Transverse colon (tissue), 4 donors: ENCODE data around the gene RERE.

ENCODE experiments used
- POLR2A ChIP-seq: fragments of 450-650 bp; IDR thresholded peaks from one replicate; pipeline ENCODE4 v1.6.1; 2016; ENCODE audit warnings: antibody characterized with exemption, mild to moderate bottlenecking, moderate library complexity
- POLR2AphosphoS5 ChIP-seq, 3 donors: sonication (generic); formaldehyde crosslinking; IDR thresholded peaks; one replicate each; pipeline ENCODE4 v1.6.1; 2016; ENCODE audit warnings: antibody characterized with exemption in 3 of 3
- TF ChIP-seq, protein P1 (sequence below), 5 experiments: fragments of 200-600 bp in 3 of 5; fragments of 450-650 bp in 2 of 5; sonication (generic) in 3 of 5; IDR thresholded peaks; 1 replicate in 2 of 5; 2 replicates in 3 of 5; pipeline ENCODE4 v1.5.1; 2016 to 2017; ENCODE audit warnings: antibody characterized with exemption in 5 of 5, inconsistent platforms in 3 of 5, mild to moderate bottlenecking in 2 of 5, moderate library complexity in 1 of 5

DNA sequence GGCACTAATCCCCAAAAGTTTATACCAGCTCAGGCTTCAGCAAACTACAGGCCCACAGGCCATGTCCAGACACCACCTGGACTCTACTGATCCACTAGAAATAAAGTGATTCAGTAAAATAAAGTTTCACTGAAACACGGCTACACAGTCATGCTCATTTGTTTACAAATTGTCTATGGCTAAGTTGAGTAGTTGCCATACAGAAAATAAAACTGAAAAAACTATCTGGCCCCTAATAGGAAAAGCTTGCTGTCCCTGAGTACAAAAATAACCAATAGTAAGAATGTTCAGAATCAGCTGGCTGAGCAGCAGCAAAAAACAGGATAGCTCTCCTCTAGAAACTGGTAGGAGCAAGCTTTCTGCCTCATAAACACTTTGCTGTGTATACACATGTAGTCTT, 221.5 kb downstream of the RERE start:
- TF ChIP-seq, protein P1, sequence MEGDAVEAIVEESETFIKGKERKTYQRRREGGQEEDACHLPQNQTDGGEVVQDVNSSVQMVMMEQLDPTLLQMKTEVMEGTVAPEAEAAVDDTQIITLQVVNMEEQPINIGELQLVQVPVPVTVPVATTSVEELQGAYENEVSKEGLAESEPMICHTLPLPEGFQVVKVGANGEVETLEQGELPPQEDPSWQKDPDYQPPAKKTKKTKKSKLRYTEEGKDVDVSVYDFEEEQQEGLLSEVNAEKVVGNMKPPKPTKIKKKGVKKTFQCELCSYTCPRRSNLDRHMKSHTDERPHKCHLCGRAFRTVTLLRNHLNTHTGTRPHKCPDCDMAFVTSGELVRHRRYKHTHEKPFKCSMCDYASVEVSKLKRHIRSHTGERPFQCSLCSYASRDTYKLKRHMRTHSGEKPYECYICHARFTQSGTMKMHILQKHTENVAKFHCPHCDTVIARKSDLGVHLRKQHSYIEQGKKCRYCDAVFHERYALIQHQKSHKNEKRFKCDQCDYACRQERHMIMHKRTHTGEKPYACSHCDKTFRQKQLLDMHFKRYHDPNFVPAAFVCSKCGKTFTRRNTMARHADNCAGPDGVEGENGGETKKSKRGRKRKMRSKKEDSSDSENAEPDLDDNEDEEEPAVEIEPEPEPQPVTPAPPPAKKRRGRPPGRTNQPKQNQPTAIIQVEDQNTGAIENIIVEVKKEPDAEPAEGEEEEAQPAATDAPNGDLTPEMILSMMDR (IDR thresholded peaks at IDR 0.05) = no peak
- TF ChIP-seq POLR2A (no peak), POLR2AphosphoS5 (IDR thresholded peaks at IDR 0.05) (no peak)
